CD4-positive, alpha-beta T cell (primary cell): ENCODE results near the gene NOCT. TPM values are rescaled to one million over a fixed set of nuclear protein-coding genes. Genes with fewer than 3 reads are reported as not detected.
"Not testable (repeated sequence)": the region's sequence is repeated elsewhere in the genome, so short reads cannot be mapped to it uniquely, and the experiment has no call there.

Source experiments
- ATAC-seq: fragments of 200-7000 bp; cut with Tn5 transposase; one replicate; pipeline ENCODE4 v1.10.0; 2022; ENCODE audit warnings: mild to moderate bottlenecking; ENCODE audit not compliant: poor library complexity
- CTCF ChIA-PET: fragments of 350-600 bp; sonication (Branson Sonifier 250); formaldehyde crosslinking; loops from one replicate; lab custom pipeline; 2021; ENCODE audit warnings: antibody characterized with exemption, inconsistent platforms; lab: Charles Lee
- POLR2A ChIA-PET: fragments of 350-600 bp; sonication (Branson Sonifier 250); formaldehyde crosslinking; loops from one replicate; lab custom pipeline; 2021; ENCODE audit warnings: antibody characterized with exemption, inconsistent platforms; lab: Charles Lee
- DNase-seq, 14 experiments: peaks; one replicate each; pipeline ENCODE4 v3.0.0-alpha.2; 2013 to 2020; ENCODE audit warnings: mixed read lengths in 2 of 14
- H3K27ac ChIP-seq, 2 donors: one replicate each; pipeline versions ENCODE4 v1.5.1 to v1.7.0; 2013; ENCODE audit warnings: low read length in 2 of 2, low read depth in 1 of 2, mild to moderate bottlenecking in 1 of 2
- H3K27me3 ChIP-seq, 2 experiments: 1 replicate in 1 of 2; 2 replicates in 1 of 2; pipeline versions ENCODE4 v1.6.1 to v1.7.0; 2013; ENCODE audit warnings: low read length in 2 of 2, control low read depth in 1 of 2, mild to moderate bottlenecking in 1 of 2, moderate library complexity in 1 of 2; ENCODE audit not compliant: insufficient read depth in 2 of 2, control insufficient read depth in 1 of 2
- H3K36me3 ChIP-seq: one replicate; pipeline ENCODE4 v1.6.1; 2013; ENCODE audit warnings: low read length, control low read depth; ENCODE audit not compliant: insufficient read depth
- H3K4me1 ChIP-seq: one replicate; pipeline ENCODE4 v1.6.1; 2013; ENCODE audit warnings: low read length, control low read depth; ENCODE audit not compliant: insufficient read depth
- H3K4me3 ChIP-seq: one replicate; pipeline ENCODE4 v1.5.1; 2013; ENCODE audit warnings: mild to moderate bottlenecking, low read length, moderate library complexity
- H3K9me3 ChIP-seq, 2 experiments: 1 replicate in 1 of 2; 2 replicates in 1 of 2; pipeline versions ENCODE4 v1.6.1 to v1.7.0; 2013; ENCODE audit warnings: low read length in 2 of 2, mild to moderate bottlenecking in 2 of 2, control low read depth in 1 of 2, moderate library complexity in 1 of 2; ENCODE audit not compliant: control insufficient read depth in 1 of 2, insufficient read depth in 1 of 2
- H3K27ac Mint-ChIP-seq: one replicate; pipeline ENCODE4 v1.8.0; 2020; ENCODE audit warnings: mixed read lengths
- H3K27me3 Mint-ChIP-seq: one replicate; pipeline ENCODE4 v1.8.0; 2021; ENCODE audit warnings: mixed read lengths
- H3K36me3 Mint-ChIP-seq: one replicate; pipeline ENCODE4 v1.8.0; 2021; ENCODE audit warnings: low read depth, mixed read lengths
- H3K4me1 Mint-ChIP-seq: one replicate; pipeline ENCODE4 v1.8.0; 2021; ENCODE audit warnings: low read depth, mixed read lengths
- H3K4me3 Mint-ChIP-seq: one replicate; pipeline ENCODE4 v1.8.0; 2020; ENCODE audit warnings: mild to moderate bottlenecking, mixed read lengths
- H3K9me3 Mint-ChIP-seq: one replicate; pipeline ENCODE4 v1.8.0; 2020; ENCODE audit warnings: mixed read lengths
- intact Hi-C, 2 experiments: fragments of 100-400 bp; cut with DNase I in 1 of 2; cut with micrococcal nuclease in 1 of 2; formaldehyde crosslinking; loops; one replicate each; pipeline versions ENCODE4 v1.15.1 to v1.9.0; 2023 to 2025; cut with DNase I, micrococcal nuclease
- total RNA-seq, 174 experiments: library from RNA in 2 of 174; stranded (reverse) in 2 of 174; gene quantifications; one replicate each; pipeline ENCODE4 v1.2.3 and lab custom pipeline; 2021 to 2026
- TF ChIP-seq, protein P1 (sequence below): fragments of 200-600 bp; IDR thresholded peaks from one replicate; pipeline ENCODE4 v1.8.0; 2022; ENCODE audit warnings: antibody characterized with exemption, mild to moderate bottlenecking

NOCT gene
- total RNA-seq, 2 experiments from 2014 or later, result 13.7 to 15.8 TPM

DNA sequence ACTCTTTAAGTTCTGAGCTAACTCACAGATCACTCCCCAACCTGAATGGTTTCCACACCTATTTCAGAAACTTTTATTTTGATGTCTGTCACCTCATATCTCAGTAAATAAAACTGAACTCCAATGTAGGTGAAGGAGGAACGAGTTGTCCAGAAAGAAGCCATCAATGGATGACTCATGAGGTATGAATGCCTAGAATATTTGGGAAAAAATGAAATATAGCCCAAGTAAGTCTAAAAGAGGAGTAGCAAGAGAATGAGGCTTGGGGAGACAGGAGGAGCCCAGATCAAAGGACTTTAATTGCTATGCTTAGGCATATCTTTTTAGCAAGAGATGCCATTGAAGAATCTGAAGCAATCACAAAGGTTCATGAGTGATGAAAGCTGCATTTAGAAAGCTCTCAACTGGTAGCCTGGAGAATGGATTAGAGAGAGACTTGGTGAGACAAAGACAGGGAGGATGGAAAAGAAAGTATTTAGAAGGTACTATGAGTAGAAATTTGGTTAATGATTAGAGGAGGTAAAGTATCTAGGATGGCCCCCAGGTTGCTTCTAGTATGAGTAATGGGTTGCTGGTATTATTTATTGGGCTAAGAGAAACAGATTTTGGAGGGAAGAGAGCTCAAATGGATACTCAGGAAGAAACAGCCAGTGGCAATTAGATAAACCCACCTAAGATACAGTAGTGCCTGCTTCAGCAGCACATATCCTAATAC, 39.4 kb downstream of the NOCT start:
- ChIA-PET POLR2A (interaction anchor here (1.1 kb wide), 1 partner anchor 52 kb away, joined by 3 read pairs; no protein-coding TSS in a partner anchor), CTCF (interaction anchor here (1.0 kb wide), 1 partner anchor 44 kb away, joined by 3 read pairs; no protein-coding TSS in a partner anchor)
- DNase-seq (no peak), ATAC-seq (no peak)
- H3K9me3 ChIP-seq, result no peaks in the 10 kb centered on the region
- Mint-ChIP-seq H3K27ac (peak overlapping the region; percentile 52), H3K27me3 (no peaks in the 10 kb centered on the region), H3K36me3 (peaks cover 76% of the 10 kb centered on the region), H3K9me3 (no peaks in the 10 kb centered on the region), H3K4me1 (peaks cover 37% of the 10 kb centered on the region), H3K4me3 (no peak overlapping the region)
- TF ChIP-seq, protein P1, sequence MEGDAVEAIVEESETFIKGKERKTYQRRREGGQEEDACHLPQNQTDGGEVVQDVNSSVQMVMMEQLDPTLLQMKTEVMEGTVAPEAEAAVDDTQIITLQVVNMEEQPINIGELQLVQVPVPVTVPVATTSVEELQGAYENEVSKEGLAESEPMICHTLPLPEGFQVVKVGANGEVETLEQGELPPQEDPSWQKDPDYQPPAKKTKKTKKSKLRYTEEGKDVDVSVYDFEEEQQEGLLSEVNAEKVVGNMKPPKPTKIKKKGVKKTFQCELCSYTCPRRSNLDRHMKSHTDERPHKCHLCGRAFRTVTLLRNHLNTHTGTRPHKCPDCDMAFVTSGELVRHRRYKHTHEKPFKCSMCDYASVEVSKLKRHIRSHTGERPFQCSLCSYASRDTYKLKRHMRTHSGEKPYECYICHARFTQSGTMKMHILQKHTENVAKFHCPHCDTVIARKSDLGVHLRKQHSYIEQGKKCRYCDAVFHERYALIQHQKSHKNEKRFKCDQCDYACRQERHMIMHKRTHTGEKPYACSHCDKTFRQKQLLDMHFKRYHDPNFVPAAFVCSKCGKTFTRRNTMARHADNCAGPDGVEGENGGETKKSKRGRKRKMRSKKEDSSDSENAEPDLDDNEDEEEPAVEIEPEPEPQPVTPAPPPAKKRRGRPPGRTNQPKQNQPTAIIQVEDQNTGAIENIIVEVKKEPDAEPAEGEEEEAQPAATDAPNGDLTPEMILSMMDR, result no peak
- H3K27me3 ChIP-seq, result no peaks in the 10 kb centered on the region
- H3K4me3 ChIP-seq, result no peak overlapping the region
- no peaks in the 10 kb centered on the region for H3K4me1 ChIP-seq
- peaks cover 41% of the 10 kb centered on the region for H3K36me3 ChIP-seq
- intact Hi-C loops, result no loop called here
- no peak overlapping the region for H3K27ac ChIP-seq

DNA sequence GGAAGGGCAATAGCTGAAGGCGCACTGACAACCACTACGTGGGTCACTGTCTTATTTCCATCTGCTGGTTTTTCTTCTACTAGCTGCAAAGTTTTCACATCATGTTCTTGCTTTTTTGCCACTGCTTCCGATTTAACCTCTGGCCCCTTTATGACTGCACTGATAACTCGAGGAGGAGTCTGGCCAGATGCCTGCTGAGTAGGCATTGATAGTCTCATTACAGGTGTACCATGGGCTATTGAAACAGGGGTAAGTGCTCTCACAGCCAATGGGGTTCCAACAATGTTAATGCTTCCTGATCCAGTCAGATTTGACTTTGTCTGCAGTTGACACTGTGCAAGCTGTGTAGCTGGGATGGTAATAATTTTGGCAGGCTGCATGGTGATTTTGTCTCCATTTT, 43.4 kb downstream of the NOCT start:
- H3K4me3 ChIP-seq, DNase-seq, H3K9me3 ChIP-seq, H3K9me3 Mint-ChIP-seq, ATAC-seq, H3K4me1 ChIP-seq, H3K27me3 Mint-ChIP-seq, H3K27me3 ChIP-seq, intact Hi-C loops, H3K27ac ChIP-seq: not testable (repeated sequence)
- Mint-ChIP-seq H3K36me3 (peaks cover 98% of the 10 kb centered on the region), H3K4me1 (peaks cover 38% of the 10 kb centered on the region), H3K4me3 (peak overlapping the region; percentile 18), H3K27ac (peak overlapping the region; percentile 36)
- peaks cover 75% of the 10 kb centered on the region for H3K36me3 ChIP-seq
- ChIA-PET CTCF (interaction anchor here (0.8 kb wide), 1 partner anchor 29 kb away, joined by 4 read pairs; no protein-coding TSS in a partner anchor), POLR2A (interaction anchor here (0.6 to 1.1 kb wide), 2 partner anchors 25 to 223 kb away, joined by 3 read pairs; no protein-coding TSS in a partner anchor)

DNA sequence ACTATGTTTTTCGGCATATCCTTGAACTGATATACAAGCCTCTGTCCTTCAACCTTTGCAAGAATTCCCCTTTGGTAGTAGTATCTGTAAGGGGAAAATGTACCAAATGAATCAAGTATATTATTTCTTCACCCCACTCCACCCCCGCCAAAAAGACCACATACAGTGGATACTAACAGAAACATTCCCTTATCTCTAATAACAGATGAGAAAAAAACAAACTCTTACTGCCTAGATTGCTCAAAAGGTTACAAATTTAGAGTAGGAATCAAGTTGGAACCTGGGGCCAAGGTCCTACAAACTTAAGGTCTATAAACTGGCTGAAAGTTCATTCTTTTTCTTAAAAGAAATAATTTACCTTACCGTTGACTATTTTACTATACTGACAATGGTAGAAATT, 45.0 kb downstream of the NOCT start:
- H3K36me3 ChIP-seq, result peaks cover 73% of the 10 kb centered on the region
- TF ChIP-seq, protein P1, result no peak

More for the DNA sequence above, 45.0 kb downstream of the NOCT start:
- no peaks in the 10 kb centered on the region for H3K27me3 ChIP-seq
- no peaks in the 10 kb centered on the region for H3K27me3 Mint-ChIP-seq
- no peaks in the 10 kb centered on the region for H3K9me3 Mint-ChIP-seq
- no peaks in the 10 kb centered on the region for H3K9me3 ChIP-seq
- peaks cover 94% of the 10 kb centered on the region for H3K36me3 Mint-ChIP-seq
- H3K4me1 ChIP-seq, result no peaks in the 10 kb centered on the region
- H3K4me3 ChIP-seq, result no peak overlapping the region
- no peak overlapping the region for H3K4me3 Mint-ChIP-seq
- H3K27ac ChIP-seq, result no peak overlapping the region
- intact Hi-C loops, result no loop called here
- DNase-seq, result no peak
- ATAC-seq, result no peak
- peaks cover 26% of the 10 kb centered on the region for H3K4me1 Mint-ChIP-seq
- CTCF ChIA-PET, result no interaction called here
- no peak overlapping the region for H3K27ac Mint-ChIP-seq
- POLR2A ChIA-PET, result no interaction called here
